Measurements from ENCODE around the gene TMCC1. TPM values are rescaled to one million over a fixed set of nuclear protein-coding genes. Genes with fewer than 3 reads are reported as not detected.

The TMCC1 gene
- total and polyA plus RNA-seq, 10 of the 15 experiments (the other 5 are each of a cell fraction or from before 2014, with no cell fraction given) = 2.3 to 21.1 (median 8.4) TPM

DNA sequence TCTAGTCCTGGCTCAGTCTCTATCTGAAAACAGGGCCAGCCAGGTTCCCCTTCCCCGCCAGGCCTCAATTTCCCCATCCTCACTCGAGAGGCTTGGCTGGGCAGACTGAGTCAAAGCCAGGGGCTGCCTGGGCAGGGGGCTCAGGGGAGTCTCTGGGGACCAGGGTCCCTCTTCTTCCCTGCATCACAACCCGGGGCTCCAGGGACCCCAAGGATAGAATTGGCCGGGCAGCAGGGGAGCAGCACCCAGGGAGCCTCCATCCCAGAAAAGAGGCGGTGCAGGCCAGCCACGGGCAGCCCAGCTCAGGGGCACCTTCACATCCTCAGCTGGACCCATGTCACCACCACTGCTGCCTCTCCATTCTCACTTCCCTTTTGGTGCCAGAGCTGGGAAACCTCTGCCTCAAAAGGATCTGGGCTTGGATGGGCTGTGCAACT lies 273.8 kb downstream of the TMCC1 start:
- in situ Hi-C loops (cut with MboI) = no loop called here

DNA sequence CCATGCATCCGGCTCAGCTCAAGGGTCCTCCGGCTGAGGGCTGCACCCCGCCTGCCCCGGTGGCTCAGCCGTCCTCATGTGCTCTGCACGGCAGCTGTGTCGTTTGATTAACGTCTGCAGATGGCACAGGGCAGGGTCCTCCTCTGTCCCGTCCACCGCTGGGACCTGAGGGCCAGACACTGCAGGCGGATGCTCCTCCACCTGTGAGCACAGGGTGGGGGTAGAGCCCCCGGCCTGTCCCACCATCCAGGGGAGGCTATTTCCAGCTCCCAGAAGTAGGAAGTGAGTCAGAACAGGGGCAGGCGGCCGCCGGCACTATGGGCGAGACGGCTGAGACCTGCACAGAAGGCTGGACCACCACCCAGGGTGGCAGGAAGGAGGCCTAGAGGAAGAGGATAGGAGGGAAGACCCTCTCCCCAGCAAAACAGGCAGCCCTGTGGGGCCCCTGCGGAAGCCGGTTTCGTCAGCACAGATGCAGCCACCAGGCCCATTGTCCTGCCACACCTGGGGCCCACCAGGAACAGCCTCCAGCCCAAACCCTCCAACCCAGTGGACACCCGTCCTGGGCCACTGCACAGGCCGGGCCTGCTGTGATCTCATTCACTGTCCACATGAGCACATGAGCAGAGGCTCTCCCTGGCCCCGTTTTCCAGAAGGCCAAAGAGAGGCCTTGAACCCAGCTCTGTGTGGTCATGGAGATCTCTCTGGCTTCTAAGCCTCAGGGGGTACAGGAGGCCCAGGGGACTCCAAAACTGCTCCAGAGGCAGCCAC lies 274.4 kb downstream of the TMCC1 start:
- ChIA-PET POLR2A (interaction anchor here (0.6 kb wide), 1 partner anchor 503 kb away, joined by 3 read pairs; no protein-coding TSS in a partner anchor), RAD21 (ENCODE audit: unreplicated experiment) (no interaction called here), SMC1A (ENCODE audit: uncharacterized antibody, unreplicated experiment) (interaction anchor here (0.8 kb wide), 1 partner anchor 132 kb away, joined by 3 read pairs; no protein-coding TSS in a partner anchor), CTCF (no interaction called here)
- Histone ChIP-seq H3K9me3 (replicated peaks; ENCODE audit: control insufficient read depth, insufficient read depth, low read length) (no peaks in the 10 kb centered on the region), H3K27ac (ENCODE audit: control insufficient read depth, insufficient read depth) (no peak overlapping the region), H3K4me2 (ENCODE audit: control insufficient read depth, insufficient read depth) (peak overlapping the region; percentile 3; the same call in 1 of the 2 replicates), H3K4me1 (ENCODE audit: control insufficient read depth, insufficient read depth, low read length) (peaks cover 14% of the 10 kb centered on the region), H3K27me3 (replicated peaks in 1 of 2; ENCODE audit: control insufficient read depth in 2 of 2, insufficient read depth in 2 of 2, low read length in 1 of 2) (no peaks in the 10 kb centered on the region; a peak in 2 of 4 replicates), H3K9ac (ENCODE audit: control insufficient read depth, insufficient read depth, low read length) (no peak overlapping the region), H3K79me2 (ENCODE audit: control insufficient read depth, insufficient read depth, low read length) (no peaks in the 10 kb centered on the region), H3K36me3 (ENCODE audit: control insufficient read depth in 2 of 2, insufficient read depth in 2 of 2, low read length in 1 of 2) (no peaks in the 10 kb centered on the region), H2AFZ (ENCODE audit: control insufficient read depth, low read depth, low read length) (peak overlapping the region; percentile 10; the same call in 1 of the 2 replicates), H3K4me3 (no peak overlapping the region), H4K20me1 (ENCODE audit: control insufficient read depth, insufficient read depth) (no peaks in the 10 kb centered on the region)
- intact Hi-C loops (cut with micrococcal nuclease; ENCODE audit: unreplicated experiment) = no loop called here
- DNase-seq (ENCODE audit: low read depth, low spot score) (no peak), ATAC-seq (no peak), FAIRE-seq (no peak)
- no TSS peak for BruUV-seq (replicated peaks)
- in situ Hi-C loops (cut with MboI) = no loop called here
- 34% methylated on average over 23 of the region's 23 CpGs for WGBS (ENCODE audit: insufficient coverage, insufficient replicate concordance, low lambda C conversion rate, missing lambda C conversion rate)
- TF ChIP-seq RUNX3 (IDR thresholded peaks at IDR 0.05; ENCODE audit: low read length) = no peak
- TF ChIP-seq POLR2AphosphoS2 (IDR thresholded peaks at IDR 0.05; ENCODE audit: low read depth, low read length) = no peak
- TF ChIP-seq HDAC6 (IDR thresholded peaks at IDR 0.05; ENCODE audit: unreplicated experiment) = no peak
- TF ChIP-seq JUND (IDR thresholded peaks at IDR 0.05; ENCODE audit: low read depth, low read length) = no peak
- TF ChIP-seq WRNIP1 (IDR thresholded peaks at IDR 0.05; ENCODE audit: borderline replicate concordance, low read depth, low read length) = no peak
- no peak for TF ChIP-seq NR2C2 (IDR thresholded peaks at IDR 0.05; ENCODE audit: borderline replicate concordance, control insufficient read depth, insufficient read length, low read depth)
- no peak for TF ChIP-seq CBX5 (IDR thresholded peaks at IDR 0.05; ENCODE audit: low read depth)
- TF ChIP-seq TCF7 (IDR thresholded peaks at IDR 0.05; ENCODE audit: borderline replicate concordance) = no peak
- no peak for TF ChIP-seq EED (IDR thresholded peaks at IDR 0.05; ENCODE audit: low read depth)
- TF ChIP-seq EP300 (IDR thresholded peaks at IDR 0.05; ENCODE audit: borderline replicate concordance in 1 of 2, control insufficient read depth in 1 of 2, low read depth in 2 of 2, low read length in 2 of 2) = no peak
- no peak for TF ChIP-seq MYC (IDR thresholded peaks at IDR 0.05; ENCODE audit: insufficient read depth, insufficient read length, insufficient replicate concordance, low read length, severe bottlenecking)
- TF ChIP-seq KAT2A (conservative IDR thresholded peaks at IDR 0.05; ENCODE audit: control insufficient read depth, low read depth, low read length) = no peak
- TF ChIP-seq PAX5 (IDR thresholded peaks at IDR 0.05; ENCODE audit: borderline replicate concordance, low read depth, low read length) = no peak
- TF ChIP-seq HDAC2 (IDR thresholded peaks at IDR 0.05) = no peak
- no peak for TF ChIP-seq MTA2 (IDR thresholded peaks at IDR 0.05; ENCODE audit: low read depth)

More for the DNA sequence above, 273.8 kb downstream of the TMCC1 start:
- H3K4me3 ChIP-seq = no peak overlapping the region
- 29% methylated on average over 6 of the region's 6 CpGs for WGBS (ENCODE audit: insufficient coverage, insufficient replicate concordance, low lambda C conversion rate, missing lambda C conversion rate)
- no peak overlapping the region for H3K9ac ChIP-seq (ENCODE audit: control insufficient read depth, insufficient read depth, low read length)
- BruUV-seq (replicated peaks) = no TSS peak
- H3K9me3 ChIP-seq (replicated peaks; ENCODE audit: control insufficient read depth, insufficient read depth, low read length) = no peaks in the 10 kb centered on the region
- H3K36me3 ChIP-seq (ENCODE audit: control insufficient read depth in 2 of 2, insufficient read depth in 2 of 2, low read length in 1 of 2) = no peaks in the 10 kb centered on the region
- no peak overlapping the region for H3K4me2 ChIP-seq (ENCODE audit: control insufficient read depth, insufficient read depth)
- H3K4me1 ChIP-seq (ENCODE audit: control insufficient read depth, insufficient read depth, low read length) = peaks cover 14% of the 10 kb centered on the region
- H4K20me1 ChIP-seq (ENCODE audit: control insufficient read depth, insufficient read depth) = no peaks in the 10 kb centered on the region
- H3K27me3 ChIP-seq (replicated peaks in 1 of 2; ENCODE audit: control insufficient read depth in 2 of 2, insufficient read depth in 2 of 2, low read length in 1 of 2) = no peaks in the 10 kb centered on the region; a peak in 2 of 4 replicates
- DNase-seq (ENCODE audit: low read depth, low spot score) = no peak
- TF ChIP-seq SPI1 (IDR thresholded peaks at IDR 0.05; ENCODE audit: borderline replicate concordance, insufficient read depth, low read depth, low read length) (peak; percentile 55; the same call in 1 of the 2 replicates), SP1 (IDR thresholded peaks at IDR 0.05; ENCODE audit: low read depth, low read length) (no peak)
- no peak overlapping the region for H2AFZ ChIP-seq (ENCODE audit: control insufficient read depth, low read depth, low read length)
- ChIA-PET SMC1A (ENCODE audit: uncharacterized antibody, unreplicated experiment) (no interaction called here), POLR2A (interaction anchor here (0.6 kb wide), 1 partner anchor 154 kb away, joined by 8 read pairs; no protein-coding TSS in a partner anchor), RAD21 (ENCODE audit: unreplicated experiment) (no interaction called here), CTCF (no interaction called here)
- H3K27ac ChIP-seq (ENCODE audit: control insufficient read depth, insufficient read depth) = no peak overlapping the region
- FAIRE-seq = no peak
- intact Hi-C loops (cut with micrococcal nuclease; ENCODE audit: unreplicated experiment) = loop anchor here (10.0 kb wide), 1 partner anchor 235 kb away; no protein-coding TSS in a partner anchor
- H3K79me2 ChIP-seq (ENCODE audit: control insufficient read depth, insufficient read depth, low read length) = no peaks in the 10 kb centered on the region
- peak; percentile 26; the same call in 2 of the 3 replicates for ATAC-seq

Data from GM12878 (cell line).